NCI-H146 (cell line): ENCODE data around the gene ZNF385A.
A peak's percentile ranks its signal among the peaks of the same experiment; 100 is the strongest.

ENCODE experiments used
- DNase-seq: peaks from one replicate; lab custom pipeline; 2025; lab: John Stamatoyannopoulos, UW

ZNF385A gene

DNA sequence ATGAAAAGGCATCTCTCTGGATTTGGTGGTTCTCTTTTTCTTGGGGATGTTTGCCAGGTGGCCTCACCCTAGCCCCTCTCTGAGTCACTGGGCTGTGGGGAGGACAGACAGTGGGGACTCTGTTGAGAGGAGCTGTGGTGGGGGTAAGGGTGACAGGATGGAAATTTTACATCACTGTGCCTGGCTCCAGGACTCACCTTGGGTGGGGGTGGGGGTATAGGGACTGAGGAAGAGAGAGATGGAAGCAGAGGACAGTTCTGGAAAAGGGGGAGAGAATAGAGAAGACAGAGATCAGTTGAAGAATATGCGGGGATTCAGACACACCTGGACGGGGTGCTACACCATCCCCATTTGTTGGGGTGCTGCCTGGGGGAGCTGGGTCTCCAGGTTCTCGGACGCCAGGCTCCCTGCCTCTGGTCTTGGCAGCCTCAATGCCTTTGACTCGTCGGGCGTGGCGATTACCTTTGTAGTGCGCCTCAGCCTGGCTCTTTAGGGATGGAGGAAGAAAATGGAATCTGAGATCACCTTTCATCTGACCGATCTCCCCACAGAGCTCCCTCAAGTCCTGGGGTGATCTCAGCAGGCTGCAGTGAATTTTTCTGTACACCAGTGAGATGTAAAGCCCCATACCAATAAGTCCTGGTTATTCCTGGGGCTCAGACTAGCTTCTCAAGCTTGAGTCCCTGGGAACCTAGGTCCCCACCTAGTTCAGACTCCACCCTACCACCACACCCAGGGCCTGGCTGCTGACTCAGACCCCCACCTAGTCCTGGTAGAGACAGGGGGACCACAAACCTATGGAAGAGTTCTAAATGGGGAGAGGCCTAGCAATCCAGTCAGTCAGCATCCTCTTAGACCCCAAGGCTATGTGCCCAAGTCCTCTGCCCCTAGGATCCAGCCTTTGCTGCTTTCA lies 10.6 kb downstream of the ZNF385A start:
- DNase-seq: no peak

- no peak for DNase-seq
Measured at GRCh38 chr12:54372113-54372806, 12.3 kb downstream of the ZNF385A start.

GRCh38 chr12:54371328-54372112 lies 13.0 kb downstream of the ZNF385A start:
- DNase-seq: no peak

- no peak for DNase-seq
Measured at GRCh38 chr12:54370171-54370730, 14.3 kb downstream of the ZNF385A start.

DNA sequence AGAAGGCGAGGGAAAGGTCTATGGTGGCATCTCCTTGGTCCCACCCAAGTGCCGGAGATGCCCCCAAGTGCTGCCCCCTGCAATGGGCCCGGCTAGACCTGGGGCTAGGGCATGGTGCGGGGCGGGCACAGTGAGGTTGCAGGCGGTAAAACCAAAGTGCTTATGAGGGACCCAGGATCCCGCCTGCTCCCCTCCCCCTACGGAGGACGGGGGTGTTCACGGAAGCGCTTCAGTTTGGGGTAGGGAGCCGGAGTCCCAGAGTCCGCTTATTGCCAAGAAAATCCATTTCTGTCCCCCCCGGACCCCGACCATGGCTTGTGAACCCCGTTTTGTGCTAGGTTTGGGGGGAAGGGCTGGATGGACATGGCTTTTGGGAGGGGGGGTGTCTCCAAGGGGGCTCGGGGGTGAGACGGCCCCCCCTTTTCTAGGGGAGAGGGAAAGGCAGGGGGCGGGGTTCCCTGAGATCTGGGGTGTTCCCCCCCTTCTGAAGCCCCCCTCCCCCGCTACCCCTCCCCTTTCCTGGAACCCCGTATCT lies 14.9 kb downstream of the ZNF385A start:
- DNase-seq: no peak

GRCh38 chr12:54368709-54369596 lies 15.6 kb downstream of the ZNF385A start:
- DNase-seq: peak; percentile 86

- DNase-seq: no peak
Measured at GRCh38 chr12:54368025-54368708, 16.4 kb downstream of the ZNF385A start.

- no peak for DNase-seq
Measured at GRCh38 chr12:54364413-54364812, 20.1 kb downstream of the ZNF385A start, which contains the start of gene GPR84. GPR84 (minus strand) TSS chr12:54364486; CDS start chr12:54363851, 635 bp downstream.

DNA sequence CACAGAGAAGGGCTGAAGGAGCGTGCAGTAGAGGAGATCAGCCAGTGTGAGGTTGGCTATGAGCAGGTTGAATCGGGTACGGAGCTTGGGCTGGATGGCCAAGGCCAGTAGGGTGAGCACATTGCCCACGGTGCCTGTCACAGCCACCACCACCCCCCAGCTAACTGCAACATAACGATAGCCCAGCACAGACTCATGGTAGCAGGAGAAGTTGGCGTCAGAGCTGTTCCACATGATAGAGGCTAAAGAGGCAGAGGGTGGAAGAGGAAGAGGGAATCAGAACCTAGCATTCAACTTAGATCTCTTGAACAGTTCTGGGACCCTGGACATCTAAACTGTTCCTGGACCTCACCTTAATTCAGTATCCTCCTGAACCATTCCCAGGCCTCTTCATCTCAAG lies 20.9 kb downstream of the ZNF385A start:
- DNase-seq: no peak

DNA sequence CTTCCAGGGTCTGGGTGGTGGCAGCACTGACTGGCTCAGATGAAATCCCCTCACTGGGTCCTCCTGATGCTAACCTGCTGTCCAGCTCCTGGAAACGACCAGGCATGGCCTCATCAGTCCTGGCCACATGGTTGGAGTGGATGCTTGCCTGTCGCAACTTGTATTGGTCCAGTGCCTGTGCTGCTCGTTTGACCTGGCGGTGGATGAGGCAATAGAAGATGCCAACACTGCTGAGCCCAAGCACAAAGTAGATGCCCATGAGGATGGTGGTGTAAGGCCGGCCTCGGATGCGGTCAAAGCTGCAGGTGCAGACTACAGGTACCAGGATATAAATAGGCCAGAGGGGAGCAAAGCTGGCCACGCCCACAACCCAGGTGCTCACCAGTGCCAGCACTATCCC lies 21.5 kb downstream of the ZNF385A start:
- no peak for DNase-seq

DNA sequence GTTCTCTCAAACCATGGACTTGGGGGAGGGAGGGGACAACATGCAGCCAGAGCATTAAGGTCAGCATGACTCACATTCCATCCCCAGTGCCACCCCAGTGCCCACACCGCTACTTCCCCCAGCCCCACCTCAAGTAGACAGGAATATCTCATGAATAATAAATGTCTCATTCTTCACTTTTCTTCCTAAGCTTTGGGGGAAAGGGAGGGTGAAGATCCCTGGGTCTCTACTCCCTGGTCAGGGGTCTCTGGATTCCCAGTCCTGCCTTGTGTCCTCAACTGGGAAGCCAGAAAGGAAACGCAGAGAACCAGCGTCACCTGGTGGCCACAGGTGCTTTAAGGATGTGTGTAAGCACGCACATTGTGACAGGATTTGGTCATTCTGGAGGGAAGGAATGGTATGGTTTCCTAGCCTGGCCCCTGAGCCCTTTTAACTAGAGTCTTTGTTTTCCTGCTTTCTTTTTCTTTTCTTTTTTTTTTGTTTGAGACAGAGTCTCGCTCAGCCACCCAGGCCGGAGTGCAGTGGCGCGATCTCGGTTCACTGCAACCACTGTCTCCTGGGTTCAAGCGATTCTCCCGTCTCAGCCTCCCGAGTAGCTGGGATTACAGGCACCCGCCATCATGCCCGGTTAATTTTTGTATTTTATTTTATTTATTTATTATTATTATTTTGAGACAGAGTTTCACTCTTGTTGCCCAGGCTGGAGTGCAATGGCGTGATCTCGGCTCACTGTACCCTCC lies 23.6 kb downstream of the ZNF385A start:
- DNase-seq: peak; percentile 86

DNA sequence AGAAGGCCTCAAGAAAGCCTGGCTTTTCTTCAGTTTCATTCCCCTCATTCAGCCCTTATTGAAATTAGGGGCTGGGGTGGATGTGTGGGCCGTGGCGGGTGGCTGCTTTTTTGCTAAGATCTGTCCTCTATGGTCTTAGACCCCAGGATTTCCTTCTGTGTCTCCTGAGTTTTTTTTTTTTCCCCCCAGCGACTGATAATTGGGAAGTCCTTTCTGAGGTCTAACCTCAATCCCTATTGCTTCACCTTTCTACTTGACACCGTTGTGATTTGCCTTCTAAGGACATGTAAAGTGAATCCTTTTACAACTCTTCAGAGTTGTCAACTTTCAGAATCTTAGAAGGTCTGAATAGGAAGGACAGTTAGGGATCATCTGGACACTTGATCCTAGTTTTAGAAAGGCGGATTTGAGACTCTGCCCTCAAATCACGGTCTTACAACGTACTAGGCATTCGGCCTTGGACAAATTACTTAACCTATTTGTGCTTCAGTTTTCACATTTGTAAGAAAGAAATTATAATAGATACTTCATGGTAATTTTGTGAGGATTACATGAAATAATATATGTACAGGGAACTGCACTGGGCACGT lies 24.7 kb downstream of the ZNF385A start:
- DNase-seq: no peak

- peak; percentile 100 for DNase-seq
Measured at GRCh38 chr12:54358945-54359761, 25.4 kb downstream of the ZNF385A start.

DNA sequence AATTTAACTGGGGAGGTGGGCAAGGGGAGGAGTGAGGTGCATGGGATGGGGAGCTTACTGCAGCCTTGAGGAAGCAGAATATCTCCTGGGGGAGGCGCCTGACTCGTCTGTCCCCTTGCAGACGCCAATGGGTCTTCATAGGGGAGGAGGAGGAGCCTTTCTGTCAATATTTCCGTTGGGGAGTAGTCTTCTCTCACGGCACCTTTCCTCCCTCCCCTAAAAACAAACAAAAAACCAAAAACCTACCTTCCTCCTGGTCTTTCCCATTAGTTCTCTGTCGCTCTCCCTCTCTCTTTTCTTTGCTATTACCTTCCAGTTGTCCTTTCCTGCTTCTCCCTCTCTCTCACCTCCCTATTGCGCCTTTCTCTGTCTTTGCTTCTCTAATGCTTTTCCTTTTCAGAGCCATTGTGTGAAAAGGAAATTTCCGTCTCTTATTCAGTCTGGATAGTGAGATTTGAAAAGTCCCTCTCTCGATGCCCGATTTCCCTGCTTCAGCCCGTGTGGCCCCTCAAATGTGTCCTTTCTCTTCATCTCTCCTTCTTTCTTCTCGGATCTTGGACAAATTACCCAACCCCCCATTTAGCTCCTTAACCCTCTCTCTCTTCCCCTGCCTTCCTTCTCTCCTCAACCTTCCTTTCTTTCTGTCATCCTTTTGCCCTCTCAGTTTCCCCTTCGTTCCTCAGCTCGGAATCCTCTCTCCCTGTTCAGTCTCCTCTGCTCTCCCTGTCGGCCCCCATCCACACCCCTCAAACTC lies 26.2 kb downstream of the ZNF385A start:
- DNase-seq: peak; percentile 69

GRCh38 chr12:54357506-54358190 lies 26.9 kb downstream of the ZNF385A start:
- no peak for DNase-seq

DNA sequence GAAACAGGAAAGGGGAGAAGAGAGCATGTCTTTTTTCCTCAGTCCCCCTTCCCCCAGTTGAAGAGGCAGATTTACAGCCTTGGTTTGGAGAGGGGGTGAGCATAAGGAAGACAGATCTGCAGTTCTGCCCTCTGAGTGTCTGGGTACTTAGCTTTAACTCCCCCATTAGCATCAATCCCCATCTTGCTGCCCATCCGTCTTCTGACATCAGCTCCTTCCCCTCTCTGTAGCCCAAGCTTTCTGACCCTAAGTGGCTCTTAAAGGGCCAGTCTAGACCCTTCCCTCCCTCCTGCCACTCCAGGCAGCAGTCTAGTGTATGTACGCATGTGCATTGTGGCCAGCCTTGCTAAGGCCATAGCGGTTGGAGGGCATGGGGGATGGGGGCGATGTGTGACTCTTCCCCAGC lies 27.6 kb downstream of the ZNF385A start:
- DNase-seq: no peak

DNA sequence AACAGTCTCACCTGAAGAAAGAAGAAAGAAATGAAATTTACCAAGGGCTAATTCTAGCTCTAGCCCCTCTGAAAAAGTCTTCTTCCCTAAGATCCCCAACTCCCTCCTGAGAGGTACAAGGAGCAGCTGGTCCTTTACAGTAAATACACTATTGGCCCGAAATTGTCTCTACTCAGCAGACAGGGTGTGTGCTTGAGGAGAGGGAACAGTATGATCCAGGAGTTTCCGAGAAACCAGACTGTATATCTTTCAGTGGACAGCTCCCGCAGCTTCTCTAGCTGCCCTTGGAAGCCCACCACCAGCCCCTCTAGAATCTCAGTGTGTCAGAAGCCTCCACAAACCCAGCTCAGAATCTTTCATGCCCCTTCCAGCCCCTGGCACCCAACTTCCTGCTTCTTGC lies 28.3 kb downstream of the ZNF385A start:
- DNase-seq: no peak
